Body of pancreas (tissue), 4 donors: Measurements from ENCODE around the gene NMT1.

Experiments used
- POLR2A ChIP-seq, 3 donors: fragments of 450-650 bp; IDR thresholded peaks; one replicate each; pipeline ENCODE4 v1.6.1; 2016; ENCODE audit warnings: antibody characterized with exemption in 3 of 3, mild to moderate bottlenecking in 2 of 3
- TF ChIP-seq, protein P1 (sequence below), 7 experiments: fragments of 450-650 bp in 4 of 7; fragments of 200-600 bp in 3 of 7; sonication (generic) in 3 of 7; IDR thresholded peaks; one replicate each; pipeline ENCODE4 v1.5.1; 2016 to 2019; ENCODE audit warnings: antibody characterized with exemption in 7 of 7

DNA sequence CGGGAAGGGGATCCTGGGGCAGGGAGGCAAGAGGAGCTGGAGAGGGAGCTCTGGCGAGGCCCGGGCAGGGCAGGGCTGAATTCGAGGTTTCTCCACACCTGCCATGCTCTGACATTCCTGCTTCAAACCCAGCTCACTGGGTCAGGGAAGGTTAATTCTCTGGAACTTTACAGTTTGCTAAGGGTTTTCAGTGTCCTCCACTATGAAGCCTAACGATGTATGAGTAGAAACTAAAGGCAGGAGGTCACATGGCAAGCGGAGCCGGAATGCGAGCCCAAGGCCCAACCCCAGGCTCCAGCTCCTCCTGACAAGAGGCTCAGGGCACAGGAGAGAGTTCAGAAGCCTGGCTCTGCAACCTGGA, 38.8 kb upstream of the NMT1 start:
- TF ChIP-seq, protein P1, sequence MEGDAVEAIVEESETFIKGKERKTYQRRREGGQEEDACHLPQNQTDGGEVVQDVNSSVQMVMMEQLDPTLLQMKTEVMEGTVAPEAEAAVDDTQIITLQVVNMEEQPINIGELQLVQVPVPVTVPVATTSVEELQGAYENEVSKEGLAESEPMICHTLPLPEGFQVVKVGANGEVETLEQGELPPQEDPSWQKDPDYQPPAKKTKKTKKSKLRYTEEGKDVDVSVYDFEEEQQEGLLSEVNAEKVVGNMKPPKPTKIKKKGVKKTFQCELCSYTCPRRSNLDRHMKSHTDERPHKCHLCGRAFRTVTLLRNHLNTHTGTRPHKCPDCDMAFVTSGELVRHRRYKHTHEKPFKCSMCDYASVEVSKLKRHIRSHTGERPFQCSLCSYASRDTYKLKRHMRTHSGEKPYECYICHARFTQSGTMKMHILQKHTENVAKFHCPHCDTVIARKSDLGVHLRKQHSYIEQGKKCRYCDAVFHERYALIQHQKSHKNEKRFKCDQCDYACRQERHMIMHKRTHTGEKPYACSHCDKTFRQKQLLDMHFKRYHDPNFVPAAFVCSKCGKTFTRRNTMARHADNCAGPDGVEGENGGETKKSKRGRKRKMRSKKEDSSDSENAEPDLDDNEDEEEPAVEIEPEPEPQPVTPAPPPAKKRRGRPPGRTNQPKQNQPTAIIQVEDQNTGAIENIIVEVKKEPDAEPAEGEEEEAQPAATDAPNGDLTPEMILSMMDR (IDR thresholded peaks at IDR 0.05), result no peak
- TF ChIP-seq POLR2A (IDR thresholded peaks at IDR 0.05), result no peak
